ENCODE measurements around the gene NFATC2. TPM values are rescaled to one million over a fixed set of nuclear protein-coding genes. Genes with fewer than 3 reads are reported as not detected.

Gene NFATC2
- total and polyA plus RNA-seq, 2 of the 8 experiments (the other 6 are each of a cell fraction or from before 2014, with no cell fraction given): 0.27 to 0.91 TPM

DNA sequence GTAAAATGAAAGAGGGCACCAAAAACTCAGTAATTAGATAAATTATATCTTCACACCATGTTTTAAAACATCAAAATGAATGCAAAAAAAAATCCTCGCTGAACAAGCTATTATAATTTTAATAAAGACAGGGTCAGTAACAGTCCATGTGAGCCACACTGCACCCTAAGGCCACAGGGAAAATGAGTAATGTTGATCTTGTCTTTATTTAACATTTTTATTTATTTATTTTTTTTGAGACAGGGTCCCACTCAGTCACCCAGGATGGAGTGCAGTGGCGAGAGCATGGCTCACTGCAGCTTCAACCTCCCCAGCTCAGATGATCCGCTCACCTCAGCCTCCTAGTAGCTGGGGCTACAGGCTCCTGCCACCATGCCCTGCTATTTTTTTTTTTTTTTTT is 8.7 kb upstream of the NFATC2 start:
- H4K91ac ChIP-seq (replicated peaks; ENCODE audit: insufficient read length, low read length): no peak overlapping the region
- no peak overlapping the region for H4K8ac ChIP-seq (ENCODE audit: extremely low read depth, insufficient read depth, low read length)
- no peak overlapping the region for H3K14ac ChIP-seq (ENCODE audit: insufficient read length)
- no peak overlapping the region for H2BK12ac ChIP-seq (ENCODE audit: low read depth, low read length)
- no peak overlapping the region for H3K18ac ChIP-seq (ENCODE audit: extremely low read depth, low read length)
- CTCF ChIA-PET (ENCODE audit: partially characterized antibody): interaction anchor here (1.3 to 3.0 kb wide), 3 partner anchors 10 to 166 kb away, joined by 4 to 12 read pairs (median 7); no protein-coding TSS in a partner anchor
- no peak overlapping the region for H2BK20ac ChIP-seq (ENCODE audit: low read length)
- POLR2A ChIA-PET (ENCODE audit: partially characterized antibody): no interaction called here
- H3K4me2 ChIP-seq (ENCODE audit: insufficient read depth in 1 of 2, low read depth in 2 of 2, low read length in 2 of 2): no peak overlapping the region
- no peak overlapping the region for H2BK5ac ChIP-seq (ENCODE audit: low read depth, low read length)
- H3K27me3 ChIP-seq (replicated peaks in 1 of 4; ENCODE audit: control insufficient read depth in 3 of 4, extremely low read depth in 1 of 4, insufficient read depth in 3 of 4, low read length in 3 of 4): peaks cover 0 to 13% (median 11%) of the 10 kb centered on the region in 4 experiments; a peak in 4 of 7 replicates
- H3K79me2 ChIP-seq (ENCODE audit: control insufficient read depth in 1 of 2, insufficient read depth in 2 of 2, low read length in 2 of 2): no peaks in the 10 kb centered on the region
- no peak overlapping the region for H3K4ac ChIP-seq (replicated peaks; ENCODE audit: insufficient read length, low read depth, low read length)
- no peak overlapping the region for H2BK120ac ChIP-seq (replicated peaks; ENCODE audit: low read depth, low read length)
- H3K4me3 ChIP-seq (ENCODE audit: extremely low read depth in 1 of 4, insufficient read depth in 2 of 4, low read depth in 3 of 4, low read length in 4 of 4): no peak overlapping the region
- no peak overlapping the region for H3K9ac ChIP-seq (replicated peaks in 1 of 4; ENCODE audit: extremely low read depth in 1 of 4, low read depth in 3 of 4, low read length in 3 of 4)
- no peaks in the 10 kb centered on the region for H3K23me2 ChIP-seq (ENCODE audit: low read depth, low read length)
- no peak overlapping the region for H3K23ac ChIP-seq (ENCODE audit: insufficient read length)
- no peaks in the 10 kb centered on the region for H3K36me3 ChIP-seq (ENCODE audit: control insufficient read depth in 2 of 4, insufficient read depth in 4 of 4, low read length in 3 of 4)
- no peak overlapping the region for H4K5ac ChIP-seq (ENCODE audit: insufficient read length, low read depth, low read length)
- no peaks in the 10 kb centered on the region for H4K20me1 ChIP-seq (replicated peaks in 1 of 2; ENCODE audit: control insufficient read depth in 1 of 2, insufficient read depth in 2 of 2, low read length in 2 of 2)
- no peaks in the 10 kb centered on the region for H3K4me1 ChIP-seq (replicated peaks in 1 of 4; ENCODE audit: control insufficient read depth in 3 of 4, insufficient read depth in 4 of 4, low read length in 3 of 4)
- WGBS, 2 experiments (ENCODE audit: extremely low coverage in 1 of 2, insufficient coverage in 1 of 2, insufficient read length in 1 of 2, insufficient replicate concordance in 2 of 2, low coverage in 1 of 2, low lambda C conversion rate in 2 of 2, missing lambda C conversion rate in 1 of 2): 89% methylated on average over 3 of the region's 3 CpGs; no CpG with 5 or more reads in 1 of the 2 experiments
- no peaks in the 10 kb centered on the region for H3K79me1 ChIP-seq (ENCODE audit: low read depth, low read length)
- DNase-seq (ENCODE audit: low read depth in 1 of 2, low spot score in 2 of 2): no peak
- FAIRE-seq: no peak
- H3K56ac ChIP-seq (replicated peaks; ENCODE audit: insufficient read length, low read depth, low read length): no peak overlapping the region
- no peak overlapping the region for H2AFZ ChIP-seq (ENCODE audit: low read length)
- no peak overlapping the region for H2BK15ac ChIP-seq (ENCODE audit: low read length)
- no peaks in the 10 kb centered on the region for H3K9me3 ChIP-seq (ENCODE audit: insufficient read depth in 2 of 2, low read depth in 1 of 2, low read length in 1 of 2)
- H3K27ac ChIP-seq (ENCODE audit: low read depth, low read length): no peak overlapping the region
- H2AK5ac ChIP-seq (ENCODE audit: low read depth, low read length): no peak overlapping the region
- TF ChIP-seq, protein P1, sequence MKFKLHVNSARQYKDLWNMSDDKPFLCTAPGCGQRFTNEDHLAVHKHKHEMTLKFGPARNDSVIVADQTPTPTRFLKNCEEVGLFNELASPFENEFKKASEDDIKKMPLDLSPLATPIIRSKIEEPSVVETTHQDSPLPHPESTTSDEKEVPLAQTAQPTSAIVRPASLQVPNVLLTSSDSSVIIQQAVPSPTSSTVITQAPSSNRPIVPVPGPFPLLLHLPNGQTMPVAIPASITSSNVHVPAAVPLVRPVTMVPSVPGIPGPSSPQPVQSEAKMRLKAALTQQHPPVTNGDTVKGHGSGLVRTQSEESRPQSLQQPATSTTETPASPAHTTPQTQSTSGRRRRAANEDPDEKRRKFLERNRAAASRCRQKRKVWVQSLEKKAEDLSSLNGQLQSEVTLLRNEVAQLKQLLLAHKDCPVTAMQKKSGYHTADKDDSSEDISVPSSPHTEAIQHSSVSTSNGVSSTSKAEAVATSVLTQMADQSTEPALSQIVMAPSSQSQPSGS (IDR thresholded peaks at IDR 0.05; ENCODE audit: low read length): no peak
- TF ChIP-seq MAFK (IDR thresholded peaks at IDR 0.05; ENCODE audit: low read depth, low read length): no peak
- TF ChIP-seq JUN (IDR thresholded peaks at IDR 0.05; ENCODE audit: low read depth, low read length): no peak
- no peak for TF ChIP-seq SP1 (IDR thresholded peaks at IDR 0.05; ENCODE audit: low read depth, low read length)
- no peak for TF ChIP-seq SP2 (IDR thresholded peaks at IDR 0.05; ENCODE audit: low read length)
- TF ChIP-seq SAP30 (IDR thresholded peaks at IDR 0.05; ENCODE audit: insufficient read depth, insufficient replicate concordance, low read length): no peak
- TF ChIP-seq NRF1 (IDR thresholded peaks at IDR 0.05; ENCODE audit: low read depth, low read length): no peak
- TF ChIP-seq, protein P2, sequence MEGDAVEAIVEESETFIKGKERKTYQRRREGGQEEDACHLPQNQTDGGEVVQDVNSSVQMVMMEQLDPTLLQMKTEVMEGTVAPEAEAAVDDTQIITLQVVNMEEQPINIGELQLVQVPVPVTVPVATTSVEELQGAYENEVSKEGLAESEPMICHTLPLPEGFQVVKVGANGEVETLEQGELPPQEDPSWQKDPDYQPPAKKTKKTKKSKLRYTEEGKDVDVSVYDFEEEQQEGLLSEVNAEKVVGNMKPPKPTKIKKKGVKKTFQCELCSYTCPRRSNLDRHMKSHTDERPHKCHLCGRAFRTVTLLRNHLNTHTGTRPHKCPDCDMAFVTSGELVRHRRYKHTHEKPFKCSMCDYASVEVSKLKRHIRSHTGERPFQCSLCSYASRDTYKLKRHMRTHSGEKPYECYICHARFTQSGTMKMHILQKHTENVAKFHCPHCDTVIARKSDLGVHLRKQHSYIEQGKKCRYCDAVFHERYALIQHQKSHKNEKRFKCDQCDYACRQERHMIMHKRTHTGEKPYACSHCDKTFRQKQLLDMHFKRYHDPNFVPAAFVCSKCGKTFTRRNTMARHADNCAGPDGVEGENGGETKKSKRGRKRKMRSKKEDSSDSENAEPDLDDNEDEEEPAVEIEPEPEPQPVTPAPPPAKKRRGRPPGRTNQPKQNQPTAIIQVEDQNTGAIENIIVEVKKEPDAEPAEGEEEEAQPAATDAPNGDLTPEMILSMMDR (IDR thresholded peaks at IDR 0.05; ENCODE audit: control extremely low read depth in 1 of 3, insufficient read depth in 1 of 3, low read depth in 1 of 3, low read length in 3 of 3): no peak
- TF ChIP-seq NANOG (IDR thresholded peaks at IDR 0.05; ENCODE audit: insufficient read depth, low read depth, low read length, poor library complexity, severe bottlenecking): no peak
- TF ChIP-seq RFX5 (IDR thresholded peaks at IDR 0.05; ENCODE audit: borderline replicate concordance, low read depth, low read length): no peak
